Activated CD4-positive, alpha-beta T cell treated with anti-CD3 and anti-CD28 coated beads, Interleukin-2, amount 10 ng/mL, durations not matched to agents 7 days and 5 days (primary cell): ENCODE measurements around the gene GPHB5. TPM values are rescaled to one million over a fixed set of nuclear protein-coding genes. Genes with fewer than 3 reads are reported as not detected.

Experiments used
- CTCF ChIA-PET: fragments of 350-600 bp; sonication (Branson Sonifier 250); formaldehyde crosslinking; loops from one replicate; lab custom pipeline; 2021; ENCODE audit warnings: antibody characterized with exemption; lab: Charles Lee
- POLR2A ChIA-PET: fragments of 350-600 bp; sonication (Branson Sonifier 250); formaldehyde crosslinking; loops from one replicate; lab custom pipeline; 2021; ENCODE audit warnings: antibody characterized with exemption; lab: Charles Lee
- DNase-seq: peaks from one replicate; pipeline ENCODE4 v3.0.0-alpha.2; 2020
- H3K27ac Mint-ChIP-seq: one replicate; pipeline ENCODE4 v1.8.0; 2021; ENCODE audit warnings: mild to moderate bottlenecking, moderate library complexity, mixed read lengths
- H3K27me3 Mint-ChIP-seq: one replicate; pipeline ENCODE4 v1.8.0; 2021; ENCODE audit warnings: mixed read lengths
- H3K36me3 Mint-ChIP-seq: one replicate; pipeline ENCODE4 v1.8.0; 2021; ENCODE audit warnings: low read depth, mixed read lengths
- H3K4me1 Mint-ChIP-seq: one replicate; pipeline ENCODE4 v1.8.0; 2021; ENCODE audit warnings: mixed read lengths
- H3K4me3 Mint-ChIP-seq: one replicate; pipeline ENCODE4 v1.8.0; 2021; ENCODE audit warnings: mild to moderate bottlenecking, moderate library complexity, mixed read lengths
- H3K9me3 Mint-ChIP-seq: one replicate; pipeline ENCODE4 v1.8.0; 2021; ENCODE audit warnings: mixed read lengths
- total RNA-seq, 2 experiments: library from RNA; stranded (reverse); gene quantifications; one replicate each; pipeline ENCODE4 v1.2.3, GENCODE V29; 2021

Gene GPHB5
- total RNA-seq, 2 experiments from 2014 or later: not detected

DNA sequence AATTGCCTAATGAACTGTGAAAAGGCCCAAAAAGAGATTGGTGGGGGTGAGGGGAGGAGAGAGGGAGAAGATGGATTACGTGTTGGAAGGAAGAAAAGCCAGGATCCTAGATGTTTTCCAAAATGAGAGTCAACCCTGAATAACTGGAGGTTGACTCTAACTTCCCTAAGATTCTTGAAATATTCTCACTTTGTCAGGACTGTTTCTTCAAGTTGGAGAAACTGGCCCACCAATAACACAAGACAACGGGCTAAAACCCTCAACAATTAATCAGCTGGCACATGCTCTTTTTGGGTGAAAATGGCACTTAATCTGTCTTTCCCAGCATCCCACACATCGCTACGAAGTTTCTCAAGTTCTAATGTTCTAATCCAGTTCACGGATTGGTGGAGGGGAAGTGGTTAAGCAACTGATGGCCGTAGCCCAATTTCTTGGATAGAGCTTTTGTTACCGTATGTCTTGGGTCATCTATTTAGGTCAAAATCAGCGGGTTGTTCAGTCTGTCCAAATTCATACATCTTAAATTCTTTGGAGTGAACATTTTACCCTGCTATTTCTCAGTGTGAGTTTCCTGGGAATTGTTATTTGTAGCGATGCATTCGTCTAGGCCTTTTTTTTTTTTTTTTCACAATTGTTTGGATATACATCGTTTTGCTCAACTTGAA lies 49.0 kb downstream of the GPHB5 start:
- POLR2A ChIA-PET: no interaction called here
- CTCF ChIA-PET: no interaction called here
- no peak for DNase-seq

GRCh38 chr14:63268771-63269170 lies 50.0 kb downstream of the GPHB5 start:
- Mint-ChIP-seq H3K4me3 (no peak overlapping the region), H3K9me3 (no peaks in the 10 kb centered on the region), H3K4me1 (no peaks in the 10 kb centered on the region), H3K27ac (no peak overlapping the region), H3K27me3 (peaks cover 5% of the 10 kb centered on the region), H3K36me3 (no peaks in the 10 kb centered on the region)
- no peak for DNase-seq
- ChIA-PET CTCF (no interaction called here), POLR2A (no interaction called here)

More for the DNA sequence above, 49.0 kb downstream of the GPHB5 start:
- Mint-ChIP-seq H3K9me3 (no peaks in the 10 kb centered on the region), H3K27me3 (peaks cover 5% of the 10 kb centered on the region), H3K4me1 (no peaks in the 10 kb centered on the region), H3K27ac (no peak overlapping the region), H3K4me3 (no peak overlapping the region), H3K36me3 (no peaks in the 10 kb centered on the region)

DNA sequence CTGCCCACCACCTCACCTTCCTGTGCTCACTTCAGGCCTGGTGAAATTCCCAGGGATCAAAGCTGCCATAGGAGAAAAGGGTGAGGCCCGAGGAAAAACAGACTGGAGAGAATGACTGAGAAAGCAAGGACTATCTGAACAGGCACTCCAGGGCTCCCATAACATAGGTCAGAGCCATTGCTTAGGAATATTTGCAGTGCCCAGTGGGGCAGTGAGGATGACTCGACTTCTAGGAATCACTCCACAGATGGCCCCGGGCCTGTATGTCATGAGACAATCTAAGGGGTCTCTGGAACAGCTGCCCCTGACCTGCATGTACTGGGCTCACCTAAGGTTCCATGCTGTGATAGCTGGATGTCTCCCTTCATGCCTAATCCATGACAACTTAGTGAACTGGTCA lies 51.6 kb downstream of the GPHB5 start:
- Mint-ChIP-seq H3K4me3 (no peak overlapping the region), H3K27me3 (peaks cover 9% of the 10 kb centered on the region)

DNA sequence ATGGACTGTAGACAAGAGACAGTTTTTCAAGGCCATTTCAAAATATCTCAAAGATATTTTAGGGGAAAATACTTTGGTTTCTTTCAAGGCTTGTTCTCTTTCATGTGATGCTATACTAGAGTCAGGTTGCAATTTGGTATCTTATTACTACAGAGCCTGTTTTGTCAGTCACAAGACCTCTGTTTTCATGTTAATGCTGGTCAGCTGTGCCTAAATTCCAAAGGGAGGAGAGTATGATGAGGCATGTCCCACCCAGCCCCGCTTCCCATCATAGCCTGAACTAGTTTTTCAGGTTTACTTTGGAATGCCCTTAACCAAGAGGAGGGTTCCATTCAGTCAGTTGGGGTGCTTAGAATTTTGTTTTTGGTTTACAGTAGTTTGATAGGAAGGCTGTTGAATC lies 52.6 kb downstream of the GPHB5 start:
- ChIA-PET CTCF (no interaction called here), POLR2A (no interaction called here)
- H3K4me1 Mint-ChIP-seq: no peaks in the 10 kb centered on the region
- H3K27me3 Mint-ChIP-seq: peaks cover 14% of the 10 kb centered on the region
- H3K27ac Mint-ChIP-seq: no peak overlapping the region
- no peaks in the 10 kb centered on the region for H3K9me3 Mint-ChIP-seq
- H3K36me3 Mint-ChIP-seq: no peaks in the 10 kb centered on the region
- H3K4me3 Mint-ChIP-seq: no peak overlapping the region
- DNase-seq: no peak

More for the DNA sequence above, 51.6 kb downstream of the GPHB5 start:
- Mint-ChIP-seq H3K9me3 (no peaks in the 10 kb centered on the region), H3K27ac (no peak overlapping the region), H3K36me3 (no peaks in the 10 kb centered on the region), H3K4me1 (no peaks in the 10 kb centered on the region)
- ChIA-PET CTCF (interaction anchor here (1.2 kb wide), 1 partner anchor 9 kb away, joined by 5 read pairs; no protein-coding TSS in a partner anchor), POLR2A (no interaction called here)
- no peak for DNase-seq

Other genes with a start within 250 kb of the GPHB5 start
- not detected for gene RHOJ, start 114.5 kb downstream of the GPHB5 start, total RNA-seq
- 10 to 100 TPM; 45.5 to 49.6 TPM for gene PPP2R5E, start 224.4 kb upstream of the GPHB5 start, total RNA-seq